Choroid plexus epithelial cell (primary cell): ENCODE data around the gene PTGFRN.

Source experiments
- DNase-seq: peaks from one replicate; pipeline ENCODE4 v3.0.0-alpha.2; 2010; ENCODE audit warnings: low read depth
- H3K4me3 ChIP-seq: 2 replicates; pipeline ENCODE4 v1.5.1; 2011; ENCODE audit warnings: low read depth, mild to moderate bottlenecking, control low read depth, low read length, moderate library complexity
- CTCF ChIP-seq: conservative IDR thresholded peaks from 2 replicates; pipeline ENCODE4 v1.5.1; 2011; ENCODE audit warnings: low read depth, mild to moderate bottlenecking, control low read depth, inconsistent platforms, low read length, moderate library complexity

PTGFRN gene

GRCh38 chr1:116989835-116990234 is 80.1 kb downstream of the PTGFRN start:
- no peak for DNase-seq
- no peak for TF ChIP-seq CTCF
- H3K4me3 ChIP-seq: no peak overlapping the region

DNA sequence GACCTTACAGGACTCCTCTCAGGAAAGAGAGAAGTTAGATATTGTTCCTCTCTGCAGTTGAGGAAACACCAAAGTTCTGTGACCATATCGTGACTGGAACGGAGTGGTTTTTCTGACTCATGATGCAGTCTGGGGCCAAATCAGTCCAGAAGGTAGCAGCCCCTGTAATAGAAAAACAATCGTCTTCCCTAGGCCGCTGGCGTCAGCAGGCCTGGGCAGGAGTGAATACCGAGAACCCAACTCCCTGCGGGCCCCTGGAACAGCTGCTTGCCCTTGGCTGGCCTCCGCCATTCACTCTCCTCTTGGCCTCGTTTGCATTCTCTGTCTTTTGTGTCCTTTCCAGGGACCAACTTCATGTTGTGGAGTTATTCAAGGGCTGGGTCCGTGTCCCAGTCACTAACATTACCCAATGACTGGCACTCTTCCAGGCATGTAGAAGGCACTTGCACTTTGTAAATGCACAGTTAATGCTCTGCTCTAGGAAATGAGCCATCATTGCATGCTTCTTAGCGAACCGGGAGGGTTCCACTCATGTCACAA is 81.0 kb downstream of the PTGFRN start:
- no peak for TF ChIP-seq CTCF
- H3K4me3 ChIP-seq: no peak overlapping the region
- peak; percentile 85 for DNase-seq

- no peak for DNase-seq
- no peak for TF ChIP-seq CTCF
These were observed 81.6 kb downstream of the PTGFRN start for GRCh38 chr1:116991171-116991845.

DNA sequence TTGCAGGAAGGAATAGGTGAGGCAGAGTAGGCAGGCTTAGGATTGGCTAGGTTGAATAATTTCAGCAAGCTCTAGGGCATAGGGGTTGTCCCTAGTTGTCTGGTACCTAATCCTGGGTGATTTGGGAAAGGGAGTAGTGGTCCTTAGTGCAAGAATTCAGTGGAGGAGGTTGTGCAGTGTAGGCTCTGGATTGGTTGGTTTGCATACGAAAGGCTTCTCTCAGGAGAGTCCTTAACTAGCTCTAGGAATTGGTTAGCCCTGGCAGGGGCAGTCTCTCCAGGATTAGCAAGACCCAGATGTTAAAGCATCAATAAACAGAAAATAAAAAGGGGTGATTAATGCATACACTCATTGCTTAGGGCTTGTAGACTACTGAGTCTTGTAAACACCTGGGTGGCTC is 82.2 kb downstream of the PTGFRN start:
- no peak for TF ChIP-seq CTCF
- H3K4me3 ChIP-seq: no peak overlapping the region
- no peak for DNase-seq

More at GRCh38 chr1:116991171-116991845, 81.6 kb downstream of the PTGFRN start:
- H3K4me3 ChIP-seq: no peak overlapping the region

DNA sequence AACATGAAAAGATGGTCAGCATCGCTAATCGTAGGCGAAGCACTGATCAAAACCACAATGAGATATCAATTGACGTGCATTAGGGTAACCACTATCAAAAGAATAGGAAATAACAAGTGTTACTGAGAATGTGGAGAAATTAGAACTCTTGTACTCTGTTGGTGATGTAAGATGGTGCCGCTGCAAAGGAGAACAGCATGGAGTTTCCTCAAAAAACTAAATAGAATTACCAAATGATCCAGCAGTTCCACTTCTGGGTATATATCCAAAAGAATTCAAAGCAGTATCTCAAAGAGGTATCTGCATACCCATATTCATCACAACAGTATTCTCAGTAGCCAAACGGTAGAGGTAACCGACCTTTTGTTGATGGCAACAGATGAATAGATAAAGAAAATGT is 83.6 kb downstream of the PTGFRN start:
- no peak for DNase-seq
- TF ChIP-seq CTCF: no peak

DNA sequence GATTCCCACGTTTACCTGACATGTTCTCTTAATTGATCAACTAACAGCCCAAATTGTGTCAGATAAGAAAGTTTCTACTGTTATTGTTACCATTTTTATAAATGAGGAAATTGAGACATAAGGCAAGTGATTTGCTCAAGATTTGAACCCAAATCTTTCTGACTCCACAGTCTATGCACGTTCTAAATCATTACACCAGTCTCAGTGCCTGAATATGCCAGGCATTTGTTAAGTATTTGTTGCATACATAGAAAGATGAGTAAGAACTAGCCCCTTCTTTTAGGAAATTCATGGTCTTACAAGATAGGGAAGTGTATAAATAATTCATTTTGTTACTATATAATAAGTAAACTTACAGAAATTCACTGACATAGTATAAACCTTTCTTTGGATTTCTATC is 84.7 kb downstream of the PTGFRN start:
- no peak for TF ChIP-seq CTCF
- H3K4me3 ChIP-seq: no peak overlapping the region
- no peak for DNase-seq

More for the DNA sequence above, 83.6 kb downstream of the PTGFRN start:
- no peak overlapping the region for H3K4me3 ChIP-seq

GRCh38 chr1:116997066-116997465 is 87.3 kb downstream of the PTGFRN start:
- no peak for TF ChIP-seq CTCF
- DNase-seq: peak; percentile 30

More at GRCh38 chr1:116997066-116997465, 87.3 kb downstream of the PTGFRN start:
- H3K4me3 ChIP-seq: no peak overlapping the region
